GM23338 (cell line): ENCODE data around the gene DDIAS.
"Not testable (repeated sequence)": the region's sequence is repeated elsewhere in the genome, so short reads cannot be mapped to it uniquely, and the experiment has no call there.

Experiments used
- CREB1 ChIP-seq: fragments of 250-450 bp; sonication (Bioruptor Pico); IDR thresholded peaks from 2 replicates; pipeline ENCODE4 v1.5.0; 2020; ENCODE audit warnings: low read depth, mild to moderate bottlenecking, moderate library complexity
- EZH2 ChIP-seq: fragments of 200-600 bp; sonication (generic); IDR thresholded peaks from one replicate; pipeline ENCODE4 v1.8.0; 2017; ENCODE audit warnings: antibody characterized with exemption, mild to moderate bottlenecking, low read depth; ENCODE audit not compliant: unreplicated experiment
- EZH2phosphoT487 ChIP-seq: fragments of 200-600 bp; sonication (generic); IDR thresholded peaks from one replicate; pipeline ENCODE4 v1.8.1; 2018; ENCODE audit warnings: antibody characterized with exemption; ENCODE audit not compliant: unreplicated experiment
- JUNB ChIP-seq: IDR thresholded peaks from one replicate; pipeline ENCODE4 v1.6.1; 2016; ENCODE audit warnings: antibody characterized with exemption; ENCODE audit not compliant: unreplicated experiment
- NANOG ChIP-seq: IDR thresholded peaks from 2 replicates; pipeline ENCODE4 v1.6.1; 2016; ENCODE audit warnings: antibody characterized with exemption, borderline replicate concordance
- POLR2AphosphoS5 ChIP-seq: IDR thresholded peaks from 2 replicates; pipeline ENCODE4 v1.6.1; 2016; ENCODE audit warnings: antibody characterized with exemption, low read depth
- STAT1 ChIP-seq: IDR thresholded peaks from one replicate; pipeline ENCODE4 v1.6.1; 2016; ENCODE audit warnings: antibody characterized with exemption; ENCODE audit not compliant: unreplicated experiment
- ZNF114 ChIP-seq: fragments of 250-450 bp; sonication (Bioruptor Pico); IDR thresholded peaks from 2 replicates; pipeline ENCODE4 v1.5.0; 2020; ENCODE audit warnings: mild to moderate bottlenecking, moderate library complexity
- TF ChIP-seq, protein P1 (sequence below), 2 experiments: fragments of 200-600 bp in 1 of 2; sonication (generic) in 1 of 2; conservative IDR thresholded peaks; 2 replicates each; pipeline versions ENCODE4 v1.5.1 to v1.6.1; 2016 to 2017; ENCODE audit warnings: antibody characterized with exemption in 2 of 2, low read depth in 2 of 2, mild to moderate bottlenecking in 2 of 2, moderate library complexity in 1 of 2
- TF ChIP-seq, protein P2 (sequence below): IDR thresholded peaks from one replicate; pipeline ENCODE4 v1.6.1; 2018; ENCODE audit warnings: antibody characterized with exemption; ENCODE audit not compliant: unreplicated experiment
- TF ChIP-seq, protein P3 (sequence below): IDR thresholded peaks from 2 replicates; pipeline ENCODE4 v1.6.1; 2016; ENCODE audit warnings: antibody characterized with exemption

DNA sequence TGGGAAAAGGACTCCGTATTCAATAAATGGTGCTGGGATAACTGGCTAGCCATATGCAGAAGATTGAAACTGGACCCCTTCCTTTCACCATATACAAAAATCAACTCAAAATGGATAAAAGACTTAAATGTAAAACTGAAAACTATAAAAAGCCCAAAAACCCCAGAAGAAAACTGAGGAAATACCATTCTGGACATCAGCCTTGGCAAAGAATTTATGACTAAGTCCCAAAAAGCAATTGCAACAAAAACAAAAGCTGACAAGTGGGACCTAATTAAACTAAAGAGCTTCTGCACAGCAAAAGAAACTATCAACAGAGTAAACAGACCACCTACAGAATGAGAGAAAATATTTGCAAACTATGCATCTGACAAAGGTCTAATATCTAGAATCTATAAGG is 46.6 kb upstream of the DDIAS start:
- TF ChIP-seq EZH2phosphoT487; CREB1 (CRISPR knock-in tag); ZNF114 (CRISPR knock-in tag); JUNB; POLR2AphosphoS5; STAT1; NANOG; EZH2: not testable (repeated sequence)
- TF ChIP-seq, protein P1, sequence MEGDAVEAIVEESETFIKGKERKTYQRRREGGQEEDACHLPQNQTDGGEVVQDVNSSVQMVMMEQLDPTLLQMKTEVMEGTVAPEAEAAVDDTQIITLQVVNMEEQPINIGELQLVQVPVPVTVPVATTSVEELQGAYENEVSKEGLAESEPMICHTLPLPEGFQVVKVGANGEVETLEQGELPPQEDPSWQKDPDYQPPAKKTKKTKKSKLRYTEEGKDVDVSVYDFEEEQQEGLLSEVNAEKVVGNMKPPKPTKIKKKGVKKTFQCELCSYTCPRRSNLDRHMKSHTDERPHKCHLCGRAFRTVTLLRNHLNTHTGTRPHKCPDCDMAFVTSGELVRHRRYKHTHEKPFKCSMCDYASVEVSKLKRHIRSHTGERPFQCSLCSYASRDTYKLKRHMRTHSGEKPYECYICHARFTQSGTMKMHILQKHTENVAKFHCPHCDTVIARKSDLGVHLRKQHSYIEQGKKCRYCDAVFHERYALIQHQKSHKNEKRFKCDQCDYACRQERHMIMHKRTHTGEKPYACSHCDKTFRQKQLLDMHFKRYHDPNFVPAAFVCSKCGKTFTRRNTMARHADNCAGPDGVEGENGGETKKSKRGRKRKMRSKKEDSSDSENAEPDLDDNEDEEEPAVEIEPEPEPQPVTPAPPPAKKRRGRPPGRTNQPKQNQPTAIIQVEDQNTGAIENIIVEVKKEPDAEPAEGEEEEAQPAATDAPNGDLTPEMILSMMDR (conservative IDR thresholded peaks at IDR 0.05; ENCODE audit: low read depth in 2 of 2): not testable (repeated sequence)
- TF ChIP-seq, protein P2, sequence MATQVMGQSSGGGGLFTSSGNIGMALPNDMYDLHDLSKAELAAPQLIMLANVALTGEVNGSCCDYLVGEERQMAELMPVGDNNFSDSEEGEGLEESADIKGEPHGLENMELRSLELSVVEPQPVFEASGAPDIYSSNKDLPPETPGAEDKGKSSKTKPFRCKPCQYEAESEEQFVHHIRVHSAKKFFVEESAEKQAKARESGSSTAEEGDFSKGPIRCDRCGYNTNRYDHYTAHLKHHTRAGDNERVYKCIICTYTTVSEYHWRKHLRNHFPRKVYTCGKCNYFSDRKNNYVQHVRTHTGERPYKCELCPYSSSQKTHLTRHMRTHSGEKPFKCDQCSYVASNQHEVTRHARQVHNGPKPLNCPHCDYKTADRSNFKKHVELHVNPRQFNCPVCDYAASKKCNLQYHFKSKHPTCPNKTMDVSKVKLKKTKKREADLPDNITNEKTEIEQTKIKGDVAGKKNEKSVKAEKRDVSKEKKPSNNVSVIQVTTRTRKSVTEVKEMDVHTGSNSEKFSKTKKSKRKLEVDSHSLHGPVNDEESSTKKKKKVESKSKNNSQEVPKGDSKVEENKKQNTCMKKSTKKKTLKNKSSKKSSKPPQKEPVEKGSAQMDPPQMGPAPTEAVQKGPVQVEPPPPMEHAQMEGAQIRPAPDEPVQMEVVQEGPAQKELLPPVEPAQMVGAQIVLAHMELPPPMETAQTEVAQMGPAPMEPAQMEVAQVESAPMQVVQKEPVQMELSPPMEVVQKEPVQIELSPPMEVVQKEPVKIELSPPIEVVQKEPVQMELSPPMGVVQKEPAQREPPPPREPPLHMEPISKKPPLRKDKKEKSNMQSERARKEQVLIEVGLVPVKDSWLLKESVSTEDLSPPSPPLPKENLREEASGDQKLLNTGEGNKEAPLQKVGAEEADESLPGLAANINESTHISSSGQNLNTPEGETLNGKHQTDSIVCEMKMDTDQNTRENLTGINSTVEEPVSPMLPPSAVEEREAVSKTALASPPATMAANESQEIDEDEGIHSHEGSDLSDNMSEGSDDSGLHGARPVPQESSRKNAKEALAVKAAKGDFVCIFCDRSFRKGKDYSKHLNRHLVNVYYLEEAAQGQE: not testable (repeated sequence)
- TF ChIP-seq, protein P3, sequence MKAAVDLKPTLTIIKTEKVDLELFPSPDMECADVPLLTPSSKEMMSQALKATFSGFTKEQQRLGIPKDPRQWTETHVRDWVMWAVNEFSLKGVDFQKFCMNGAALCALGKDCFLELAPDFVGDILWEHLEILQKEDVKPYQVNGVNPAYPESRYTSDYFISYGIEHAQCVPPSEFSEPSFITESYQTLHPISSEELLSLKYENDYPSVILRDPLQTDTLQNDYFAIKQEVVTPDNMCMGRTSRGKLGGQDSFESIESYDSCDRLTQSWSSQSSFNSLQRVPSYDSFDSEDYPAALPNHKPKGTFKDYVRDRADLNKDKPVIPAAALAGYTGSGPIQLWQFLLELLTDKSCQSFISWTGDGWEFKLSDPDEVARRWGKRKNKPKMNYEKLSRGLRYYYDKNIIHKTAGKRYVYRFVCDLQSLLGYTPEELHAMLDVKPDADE: not testable (repeated sequence)
